Measurements from ENCODE around the gene SCMH1. TPM values are rescaled to one million over a fixed set of nuclear protein-coding genes. Genes with fewer than 3 reads are reported as not detected.

The SCMH1 gene
- total and polyA plus RNA-seq, 2 experiments from 2014 or later = 15.0 to 19.4 TPM

- Mint-ChIP-seq H3K9me3 (no peaks in the 10 kb centered on the region), H3K27ac (no peak overlapping the region), H3K4me1 (peaks cover 3% of the 10 kb centered on the region; the same call in 2 of the 3 replicates), H3K4me3 (no peak overlapping the region), H3K36me3 (ENCODE audit: low read depth) (peaks cover 13% of the 10 kb centered on the region; the same call in 2 of the 3 replicates), H3K27me3 (ENCODE audit: insufficient read depth, low read depth, poor library complexity) (peaks cover 2% of the 10 kb centered on the region)
- no peaks in the 10 kb centered on the region for H3K27me3 ChIP-seq (ENCODE audit: insufficient read depth)
- peaks cover 7% of the 10 kb centered on the region; the same call in 1 of the 2 replicates for H3K4me1 ChIP-seq (ENCODE audit: insufficient read depth)
- no peak overlapping the region for H3K4me2 ChIP-seq
- H4K20me1 ChIP-seq (replicated peaks; ENCODE audit: insufficient read depth) = no peaks in the 10 kb centered on the region
- no peaks in the 10 kb centered on the region for H3K9me2 ChIP-seq (ENCODE audit: insufficient read depth)
- no peak overlapping the region for H3K27ac ChIP-seq (ENCODE audit: low read depth)
- H3K36me3 ChIP-seq (ENCODE audit: insufficient read depth) = no peaks in the 10 kb centered on the region
- no peaks in the 10 kb centered on the region for H3K79me2 ChIP-seq (replicated peaks; ENCODE audit: insufficient read depth)
- H2AFZ ChIP-seq = no peak overlapping the region
- ATAC-seq (no peak), DNase-seq (ENCODE audit: low spot score) (no peak)
- TF ChIP-seq ZNF331 (CRISPR knock-in tag; IDR thresholded peaks at IDR 0.05; ENCODE audit: low read depth) (no peak), ETS1 (IDR thresholded peaks at IDR 0.05) (no peak), EZH2phosphoT487 (IDR thresholded peaks at IDR 0.05; ENCODE audit: unreplicated experiment) (no peak), EZH2 (IDR thresholded peaks at IDR 0.05; ENCODE audit: low read depth, unreplicated experiment) (no peak), NANOG (IDR thresholded peaks at IDR 0.05; ENCODE audit: borderline replicate concordance) (no peak), CREB1 (CRISPR knock-in tag; IDR thresholded peaks at IDR 0.05; ENCODE audit: low read depth) (no peak), JUNB (IDR thresholded peaks at IDR 0.05; ENCODE audit: unreplicated experiment) (no peak), POLR2AphosphoS5 (IDR thresholded peaks at IDR 0.05; ENCODE audit: low read depth) (no peak), ZNF114 (CRISPR knock-in tag; IDR thresholded peaks at IDR 0.05) (no peak), REST (IDR thresholded peaks at IDR 0.05; ENCODE audit: unreplicated experiment) (no peak), STAT1 (IDR thresholded peaks at IDR 0.05; ENCODE audit: unreplicated experiment) (no peak), ZNF462 (CRISPR knock-in tag; IDR thresholded peaks at IDR 0.05) (no peak), CTCF (conservative IDR thresholded peaks at IDR 0.05; ENCODE audit: low read depth in 2 of 2) (no peak)
- no peaks in the 10 kb centered on the region for H3F3A ChIP-seq (replicated peaks; ENCODE audit: low read depth)
- H3K4me3 ChIP-seq = no peak overlapping the region
Observed at GRCh38 chr1:41153750-41154274, 88.3 kb downstream of the SCMH1 start.
